HT1080 (cell line): ENCODE results near the gene NUF2. TPM values are rescaled to one million over a fixed set of nuclear protein-coding genes. Genes with fewer than 3 reads are reported as not detected.

Experiments
- DNase-seq: peaks from one replicate; pipeline ENCODE4 v3.0.0-alpha.2; 2015; ENCODE audit warnings: low read depth
- total RNA-seq: library from RNA; depleted of rRNA; stranded (reverse); fragments of >200 nt; shearing (Covaris generic); gene quantifications from 2 replicates; pipeline ENCODE4 v1.2.3, GENCODE V29; 2014; rRNA removed

Gene NUF2
- total RNA-seq, 1 experiment from 2014 or later, result 68.9 TPM

DNA sequence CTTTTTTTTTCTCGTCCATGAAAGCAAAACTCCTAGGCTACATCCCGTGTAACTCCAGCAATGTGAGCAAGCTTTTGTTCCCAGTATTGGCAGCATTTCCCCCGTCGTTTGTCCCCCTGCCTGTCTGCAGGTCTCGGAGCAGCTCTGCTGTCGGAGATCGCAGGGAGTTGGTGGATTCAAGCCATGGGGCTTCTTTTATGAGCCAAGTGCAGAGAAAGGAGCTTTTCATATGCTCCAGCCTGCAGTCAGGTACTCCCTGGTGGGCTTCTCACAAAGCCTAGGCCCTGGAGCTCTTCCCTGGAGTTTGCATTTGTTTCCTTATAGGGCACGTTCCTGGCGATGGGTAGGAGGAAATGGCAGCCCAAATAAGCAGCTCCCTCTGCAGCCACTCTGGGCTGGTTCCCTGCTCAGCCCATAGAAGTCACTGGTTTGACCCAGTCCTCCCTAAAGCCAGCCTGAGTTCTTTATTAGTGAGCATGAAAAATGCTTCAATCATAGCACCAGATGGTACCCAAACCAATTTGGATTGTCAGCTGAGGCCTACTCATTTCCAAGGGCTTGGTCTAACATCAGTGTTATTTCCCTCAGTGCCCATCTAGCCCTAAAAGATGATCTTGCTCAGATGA is 78.3 kb downstream of the NUF2 start:
- no peak for DNase-seq

DNA sequence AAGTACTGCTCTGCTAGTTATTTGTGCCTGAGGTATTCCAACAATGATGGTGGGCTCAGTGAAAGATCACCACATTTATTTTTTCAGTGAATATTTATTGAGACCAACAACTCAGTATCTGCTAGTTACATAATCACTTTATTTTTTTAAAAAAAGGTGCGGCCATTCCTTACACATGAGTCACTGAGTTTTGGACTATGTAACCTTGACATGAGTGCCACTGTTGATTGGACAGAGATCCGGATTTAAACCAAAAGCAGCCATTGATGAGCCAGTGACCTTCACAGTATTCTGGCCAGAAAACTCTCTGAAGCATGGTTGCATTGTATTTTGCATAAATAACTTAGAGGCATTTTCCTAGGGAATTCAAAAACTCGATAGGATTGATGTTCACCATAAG is 79.5 kb downstream of the NUF2 start:
- peak; percentile 26 for DNase-seq

Other genes starting within 250 kb of the NUF2 start
- 1.8 and 8.6 TPM in 2 replicates for gene RGS5, start 119.0 kb upstream of the NUF2 start, total RNA-seq